ENCODE results near the gene LHX6. TPM values are rescaled to one million over a fixed set of nuclear protein-coding genes. Genes with fewer than 3 reads are reported as not detected.

Gene LHX6
- total and polyA plus RNA-seq, 2 of the 4 experiments (the other 2 are of a cell fraction): under 0.01 to 0.05 TPM

- Histone ChIP-seq H2BK5ac (ENCODE audit: low read depth, low read length, poor library complexity, severe bottlenecking) (no peak overlapping the region), H3K14ac (replicated peaks; ENCODE audit: low read depth, low read length) (no peak overlapping the region), H4K5ac (ENCODE audit: low read depth, low read length) (no peak overlapping the region), H2AFZ (replicated peaks; ENCODE audit: low read length, poor library complexity) (peak overlapping the region; percentile 55), H2BK120ac (ENCODE audit: low read depth, low read length) (no peak overlapping the region), H3K4me1 (ENCODE audit: control insufficient read depth, insufficient read depth, low read length) (peaks cover 5% of the 10 kb centered on the region; the same call in 1 of the 2 replicates), H3K23ac (ENCODE audit: low read depth, low read length) (no peak overlapping the region; the same call in 1 of the 2 replicates), H3K79me1 (ENCODE audit: low read depth in 1 of 2, low read length in 2 of 2) (no peaks in the 10 kb centered on the region), H3K9ac (ENCODE audit: low read depth, low read length) (no peak overlapping the region), H2BK20ac (ENCODE audit: low read depth, low read length) (no peak overlapping the region), H3K27me3 (ENCODE audit: control insufficient read depth, insufficient read depth, low read length) (peaks cover 95% of the 10 kb centered on the region), H3K4ac (ENCODE audit: low read depth, low read length) (no peak overlapping the region), H4K20me1 (ENCODE audit: insufficient read depth, low read length) (peaks cover 13% of the 10 kb centered on the region; the same call in 1 of the 2 replicates), H3K18ac (ENCODE audit: low read depth, low read length) (no peak overlapping the region), H3K9me3 (ENCODE audit: control insufficient read depth, insufficient read depth, low read length) (peaks cover 13% of the 10 kb centered on the region), H3K9me1 (ENCODE audit: insufficient read depth, low read length) (0 out of 2 replicates have a peak, but pooled peaks cover under 1% of the 10 kb centered on the region), H3K4me3 (ENCODE audit: insufficient read depth, low read depth, low read length) (no peak overlapping the region), H2AK5ac (ENCODE audit: low read depth, low read length) (no peak overlapping the region), H4K8ac (ENCODE audit: low read depth in 2 of 2, low read length in 2 of 2) (no peak overlapping the region), H3K4me2 (ENCODE audit: low read depth, low read length) (peak overlapping the region; percentile 17; the same call in 1 of the 2 replicates), H4K91ac (ENCODE audit: insufficient read depth, low read depth, low read length) (no peak overlapping the region), H3K27ac (ENCODE audit: insufficient read depth, low read length) (no peak overlapping the region), H2AK9ac (replicated peaks; ENCODE audit: low read depth, low read length, poor library complexity) (no peak overlapping the region), H2BK15ac (ENCODE audit: low read depth, low read length) (no peak overlapping the region), H3K56ac (ENCODE audit: extremely low read depth, insufficient read depth, low read length) (no peak overlapping the region), H3K36me3 (ENCODE audit: control insufficient read depth, insufficient read depth, low read length) (no peaks in the 10 kb centered on the region)
- in situ Hi-C loops (cut with MboI; ENCODE audit: low sequenced_read_pairs) (no loop called here), intact Hi-C loops (cut with micrococcal nuclease) (no loop called here), dilution Hi-C loops (cut with HindIII; ENCODE audit: low sequenced_read_pairs, unreplicated experiment) (no loop called here)
- WGBS, 2 experiments (ENCODE audit: extremely low coverage in 2 of 2, insufficient read length in 1 of 2): 7% methylated on average over 3 of the region's 59 CpGs; no CpG with 5 or more reads in 1 of the 2 experiments
- POLR2A ChIA-PET (ENCODE audit: unreplicated experiment): no interaction called here
- peak; percentile 26 for DNase-seq
- TF ChIP-seq FOS (IDR thresholded peaks at IDR 0.05; ENCODE audit: low read depth, low read length) (no peak), USF2 (IDR thresholded peaks at IDR 0.05; ENCODE audit: low read depth, low read length) (no peak)
- CTCF ChIA-PET: no interaction called here
- no TSS peak for BruUV-seq (replicated peaks)
- ATAC-seq (ENCODE audit: low read depth): no peak; the same call in 1 of the 2 replicates
These were observed 9.6 kb downstream of the LHX6 start for GRCh38 chr9:122218935-122219855.
